Activated CD8-positive, alpha-beta T cell treated with anti-CD3 and anti-CD28 coated beads for 36 hours (primary cell): ENCODE measurements around the gene DCXR. TPM values are rescaled to one million over a fixed set of nuclear protein-coding genes. Genes with fewer than 3 reads are reported as not detected.

Experiments used
- ATAC-seq: fragments of 200-7000 bp; cut with Tn5 transposase; one replicate; pipeline ENCODE4 v1.10.0; 2021; ENCODE audit warnings: mild to moderate bottlenecking, moderate library complexity
- CTCF ChIA-PET: fragments of 350-600 bp; sonication (Branson Sonifier 250); formaldehyde crosslinking; loops from one replicate; lab custom pipeline; 2021; ENCODE audit warnings: antibody characterized with exemption; lab: Charles Lee
- POLR2A ChIA-PET: fragments of 350-600 bp; sonication (Branson Sonifier 250); formaldehyde crosslinking; loops from one replicate; lab custom pipeline; 2021; ENCODE audit warnings: antibody characterized with exemption; lab: Charles Lee
- DNase-seq: peaks from one replicate; pipeline ENCODE4 v3.0.0-alpha.2; 2020
- H3K27ac Mint-ChIP-seq: one replicate; pipeline ENCODE4 v1.8.0; 2021; ENCODE audit warnings: mild to moderate bottlenecking, mixed read lengths
- H3K27me3 Mint-ChIP-seq: one replicate; pipeline ENCODE4 v1.8.0; 2021; ENCODE audit warnings: mixed read lengths
- H3K36me3 Mint-ChIP-seq: one replicate; pipeline ENCODE4 v1.8.0; 2021; ENCODE audit warnings: low read depth, mixed read lengths
- H3K4me1 Mint-ChIP-seq: one replicate; pipeline ENCODE4 v1.8.0; 2021; ENCODE audit warnings: low read depth, mixed read lengths
- H3K4me3 Mint-ChIP-seq: one replicate; pipeline ENCODE4 v1.8.0; 2021; ENCODE audit warnings: mild to moderate bottlenecking, moderate library complexity, mixed read lengths
- H3K9me3 Mint-ChIP-seq: one replicate; pipeline ENCODE4 v1.8.0; 2021; ENCODE audit warnings: mixed read lengths
- CTCF ChIP-seq: fragments of 200-600 bp; IDR thresholded peaks from one replicate; pipeline ENCODE4 v1.8.0; 2022; ENCODE audit warnings: antibody characterized with exemption, mild to moderate bottlenecking
- intact Hi-C: fragments of 100-400 bp; cut with micrococcal nuclease; formaldehyde crosslinking; loops from one replicate; pipeline ENCODE4 v1.10.0; 2022
- total RNA-seq, 2 experiments: library from RNA; stranded (reverse); gene quantifications; one replicate each; pipeline ENCODE4 v1.2.3, GENCODE V29; 2021

Gene DCXR
- 100 to 1,000 TPM in 1 of 2 experiments, 10 to 100 TPM in 1; 99.2 to 101 TPM for total RNA-seq

- intact Hi-C loops, result no loop called here
- DNase-seq, result peak; percentile 98
- Mint-ChIP-seq H3K27me3 (no peaks in the 10 kb centered on the region), H3K36me3 (peaks cover 6% of the 10 kb centered on the region), H3K4me3 (peak within 1 kb of the TSS; percentile 68), H3K4me1 (peaks cover 15% of the 10 kb centered on the region), H3K9me3 (no peaks in the 10 kb centered on the region), H3K27ac (peak within 1 kb of the TSS; percentile 76)
- ATAC-seq, result peak; percentile 95
- peak; percentile 80 for TF ChIP-seq CTCF
- POLR2A ChIA-PET, result interaction anchor here (0.5 to 1.7 kb wide), 11 partner anchors 12 to 167 kb away, joined by 3 to 5 read pairs (median 3); partner anchors contain the start of gene DUS1L
- CTCF ChIA-PET, result interaction anchor here (0.6 to 4.5 kb wide), 19 partner anchors 9 to 436 kb away, joined by 3 to 40 read pairs (median 3); partner anchors contain the start of genes CENPX, DUS1L, LRRC45 and NOTUM
These were observed at the start of gene DCXR for GRCh38 chr17:82037092-82037888. TSS of gene DCXR (minus strand) at chr17:82037697. CDS start at chr17:82037682, 15 bp downstream.

- no peak for ATAC-seq
- TF ChIP-seq CTCF, result no peak
- Mint-ChIP-seq H3K4me3 (no peak overlapping the region), H3K36me3 (peaks cover 12% of the 10 kb centered on the region), H3K27me3 (no peaks in the 10 kb centered on the region), H3K27ac (no peak overlapping the region), H3K9me3 (no peaks in the 10 kb centered on the region), H3K4me1 (no peaks in the 10 kb centered on the region)
- ChIA-PET POLR2A (interaction anchor here (0.8 to 1.4 kb wide), 3 partner anchors 10 to 460 kb away, joined by 3 to 4 read pairs (median 4); partner anchors contain the start of gene FASN), CTCF (no interaction called here)
- intact Hi-C loops, result no loop called here
- DNase-seq, result no peak
These were observed 48.7 kb upstream of the DCXR start for GRCh38 chr17:82085931-82086764.

- Mint-ChIP-seq H3K27me3 (no peaks in the 10 kb centered on the region), H3K4me3 (no peak overlapping the region), H3K36me3 (peaks cover 10% of the 10 kb centered on the region), H3K9me3 (no peaks in the 10 kb centered on the region), H3K4me1 (no peaks in the 10 kb centered on the region), H3K27ac (no peak overlapping the region)
- ATAC-seq (no peak), DNase-seq (no peak)
- intact Hi-C loops, result no loop called here
- TF ChIP-seq CTCF, result no peak
- CTCF ChIA-PET, result no interaction called here
- POLR2A ChIA-PET, result interaction anchor here (1.2 to 1.4 kb wide), 2 partner anchors 13 to 19 kb away, joined by 3 to 4 read pairs; partner anchors contain the start of gene FASN
These were observed 47.7 kb upstream of the DCXR start for GRCh38 chr17:82085031-82085861.

- POLR2A ChIA-PET, result interaction anchor here (1.0 to 1.4 kb wide), 3 partner anchors 14 to 18 kb away, joined by 3 to 4 read pairs (median 3); partner anchors contain the start of gene FASN
- Mint-ChIP-seq H3K9me3 (no peaks in the 10 kb centered on the region), H3K36me3 (peaks cover 14% of the 10 kb centered on the region), H3K4me1 (no peaks in the 10 kb centered on the region), H3K27ac (no peak overlapping the region), H3K27me3 (no peaks in the 10 kb centered on the region), H3K4me3 (no peak overlapping the region)
- no peak for DNase-seq
- CTCF ChIA-PET, result no interaction called here
- no peak for TF ChIP-seq CTCF
- intact Hi-C loops, result no loop called here
- no peak for ATAC-seq
These were observed 47.0 kb upstream of the DCXR start for GRCh38 chr17:82084373-82085030.
